ENCODE measurements around the gene KLHL40. TPM values are rescaled to one million over a fixed set of nuclear protein-coding genes. Genes with fewer than 3 reads are reported as not detected.

Gene KLHL40
- total RNA-seq, 2 experiments from 2014 or later = not detected

GRCh38 chr3:42681361-42682038 is 3.8 kb upstream of the KLHL40 start:
- POLR2A ChIA-PET = no interaction called here
- no peak overlapping the region for H2AFZ ChIP-seq (ENCODE audit: low read length)
- H4K20me1 ChIP-seq (ENCODE audit: insufficient read depth, low read length) = no peaks in the 10 kb centered on the region
- no peaks in the 10 kb centered on the region for H3K9me2 ChIP-seq (ENCODE audit: insufficient read depth, low read length)
- no peaks in the 10 kb centered on the region for H3K79me2 ChIP-seq (ENCODE audit: insufficient read depth, low read depth, low read length)
- H3K4me2 ChIP-seq (ENCODE audit: low read length) = no peak overlapping the region
- TF ChIP-seq CTCF (conservative IDR thresholded peaks at IDR 0.05; ENCODE audit: low read length) (no peak), EZH2phosphoT487 (IDR thresholded peaks at IDR 0.05; ENCODE audit: borderline replicate concordance, low read depth, low read length) (no peak)
- intact Hi-C loops (cut with micrococcal nuclease; ENCODE audit: unreplicated experiment) = no loop called here
- no peaks in the 10 kb centered on the region for H3K36me3 ChIP-seq (ENCODE audit: insufficient read depth, low read length)
- CTCF ChIA-PET (ENCODE audit: unreplicated experiment) = no interaction called here
- no peak for DNase-seq (ENCODE audit: low spot score)
- BruUV-seq (replicated peaks) = no TSS peak
- no peak overlapping the region for H3K4me3 ChIP-seq (ENCODE audit: low read depth, low read length, poor library complexity, severe bottlenecking)
- H3K4me1 ChIP-seq (ENCODE audit: insufficient read depth, low read length, poor library complexity, severe bottlenecking) = no peaks in the 10 kb centered on the region
- H3K9me3 ChIP-seq (ENCODE audit: low read length) = no peaks in the 10 kb centered on the region
- no peak overlapping the region for H3K27ac ChIP-seq (ENCODE audit: low read depth, low read length, poor library complexity, severe bottlenecking)

- no peaks in the 10 kb centered on the region for H3K9me2 ChIP-seq (ENCODE audit: insufficient read depth, low read length)
- ChIA-PET POLR2A (interaction anchor here (0.6 kb wide), 1 partner anchor 62 kb away, joined by 5 read pairs; no protein-coding TSS in a partner anchor), CTCF (ENCODE audit: unreplicated experiment) (no interaction called here)
- DNase-seq (ENCODE audit: low spot score) = no peak
- no peak overlapping the region for H2AFZ ChIP-seq (ENCODE audit: low read length)
- no peak for TF ChIP-seq EZH2phosphoT487 (IDR thresholded peaks at IDR 0.05; ENCODE audit: borderline replicate concordance, low read depth, low read length)
- TF ChIP-seq CTCF (conservative IDR thresholded peaks at IDR 0.05; ENCODE audit: low read length) = no peak
- H4K20me1 ChIP-seq (ENCODE audit: insufficient read depth, low read length) = no peaks in the 10 kb centered on the region
- H3K27ac ChIP-seq (ENCODE audit: low read depth, low read length, poor library complexity, severe bottlenecking) = no peak overlapping the region
- H3K4me1 ChIP-seq (ENCODE audit: insufficient read depth, low read length, poor library complexity, severe bottlenecking) = no peaks in the 10 kb centered on the region
- intact Hi-C loops (cut with micrococcal nuclease; ENCODE audit: unreplicated experiment) = no loop called here
- no TSS peak for BruUV-seq (replicated peaks)
- no peaks in the 10 kb centered on the region for H3K9me3 ChIP-seq (ENCODE audit: low read length)
- H3K4me3 ChIP-seq (ENCODE audit: low read depth, low read length, poor library complexity, severe bottlenecking) = no peak overlapping the region
- no peaks in the 10 kb centered on the region for H3K79me2 ChIP-seq (ENCODE audit: insufficient read depth, low read depth, low read length)
- no peaks in the 10 kb centered on the region for H3K36me3 ChIP-seq (ENCODE audit: insufficient read depth, low read length)
- no peak overlapping the region for H3K4me2 ChIP-seq (ENCODE audit: low read length)
These were observed 2.9 kb upstream of the KLHL40 start for GRCh38 chr3:42682301-42683070.

All from OCI-LY7 (cell line).